ENCODE data around the gene ZNF324.
"Not testable (repeated sequence)": the region's sequence is repeated elsewhere in the genome, so short reads cannot be mapped to it uniquely, and the experiment has no call there.

The ZNF324 gene

GRCh38 chr19:58497634-58498170 lies 30.8 kb downstream of the ZNF324 start:
- Histone ChIP-seq H3K4me1 (ENCODE audit: low read length) (peaks cover 20% of the 10 kb centered on the region), H3K4me3 (ENCODE audit: low read length) (peak overlapping the region; percentile 81), H3K9ac (ENCODE audit: low read length) (peak overlapping the region; percentile 79), H3K4me2 (ENCODE audit: low read length) (peak overlapping the region; percentile 95), H3K27ac (ENCODE audit: low read length) (no peak overlapping the region), H3K27me3 (ENCODE audit: low read depth, low read length) (no peaks in the 10 kb centered on the region), H3K36me3 (replicated peaks; ENCODE audit: low read depth, low read length) (peaks cover 13% of the 10 kb centered on the region), H2AFZ (ENCODE audit: low read depth, low read length) (no peak overlapping the region), H3K79me2 (ENCODE audit: low read length) (peaks cover 28% of the 10 kb centered on the region), H4K20me1 (ENCODE audit: insufficient read depth, low read length) (no peaks in the 10 kb centered on the region), H3K9me3 (ENCODE audit: insufficient read depth, low read length) (no peaks in the 10 kb centered on the region)
- TF ChIP-seq CTCF (IDR thresholded peaks at IDR 0.05; ENCODE audit: low read depth, low read length) = no peak
- no peak for TF ChIP-seq EZH2phosphoT487 (IDR thresholded peaks at IDR 0.05; ENCODE audit: low read depth)

DNA sequence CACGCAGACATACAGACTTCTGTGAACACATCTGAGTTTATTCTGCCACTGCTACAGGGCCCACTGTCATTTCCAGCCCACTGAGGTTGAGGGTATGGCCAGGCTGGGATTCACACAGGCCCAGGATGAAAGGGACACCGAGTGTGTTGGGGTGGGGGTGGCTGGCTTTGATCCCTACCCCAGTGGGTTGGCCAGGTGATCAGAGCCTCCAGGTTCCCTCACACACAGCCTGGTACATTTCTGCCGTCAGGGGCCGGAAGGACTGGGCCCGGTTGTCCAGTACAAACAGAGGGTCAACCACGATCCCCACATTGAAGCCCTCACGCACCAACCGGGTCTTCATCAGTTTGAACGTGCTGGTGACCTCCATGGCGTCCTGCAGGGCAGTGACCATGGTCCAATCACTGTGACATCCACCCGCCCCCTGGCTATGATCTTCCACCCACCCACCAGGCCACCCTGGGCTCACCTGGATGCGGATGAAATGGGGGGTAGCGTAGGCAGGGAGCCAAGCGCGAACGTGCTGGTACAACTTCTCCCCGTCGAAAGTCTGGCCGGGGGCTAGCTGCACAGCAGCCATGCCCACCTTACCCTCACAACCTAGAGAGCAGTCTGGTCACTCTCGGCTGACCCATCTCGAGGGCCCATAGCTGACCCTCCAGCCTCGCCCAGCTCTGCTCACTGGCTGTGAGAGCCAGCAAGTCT lies 31.6 kb downstream of the ZNF324 start:
- Histone ChIP-seq H3K9ac (ENCODE audit: low read length) (peak overlapping the region; percentile 79), H3K27ac (ENCODE audit: low read length) (peak overlapping the region; percentile 76), H3K4me2 (ENCODE audit: low read length) (peak overlapping the region; percentile 95), H3K79me2 (ENCODE audit: low read length) (peaks cover 28% of the 10 kb centered on the region), H2AFZ (ENCODE audit: low read depth, low read length) (peak overlapping the region; percentile 52; the same call in 1 of the 2 replicates), H3K4me1 (ENCODE audit: low read length) (peaks cover 20% of the 10 kb centered on the region), H3K9me3 (ENCODE audit: insufficient read depth, low read length) (no peaks in the 10 kb centered on the region), H3K36me3 (replicated peaks; ENCODE audit: low read depth, low read length) (peaks cover 13% of the 10 kb centered on the region), H3K27me3 (ENCODE audit: low read depth, low read length) (no peaks in the 10 kb centered on the region), H3K4me3 (ENCODE audit: low read length) (peak overlapping the region; percentile 81), H4K20me1 (ENCODE audit: insufficient read depth, low read length) (no peaks in the 10 kb centered on the region)
- TF ChIP-seq CTCF (IDR thresholded peaks at IDR 0.05; ENCODE audit: low read depth, low read length) (no peak), EZH2phosphoT487 (IDR thresholded peaks at IDR 0.05; ENCODE audit: low read depth) (no peak)

DNA sequence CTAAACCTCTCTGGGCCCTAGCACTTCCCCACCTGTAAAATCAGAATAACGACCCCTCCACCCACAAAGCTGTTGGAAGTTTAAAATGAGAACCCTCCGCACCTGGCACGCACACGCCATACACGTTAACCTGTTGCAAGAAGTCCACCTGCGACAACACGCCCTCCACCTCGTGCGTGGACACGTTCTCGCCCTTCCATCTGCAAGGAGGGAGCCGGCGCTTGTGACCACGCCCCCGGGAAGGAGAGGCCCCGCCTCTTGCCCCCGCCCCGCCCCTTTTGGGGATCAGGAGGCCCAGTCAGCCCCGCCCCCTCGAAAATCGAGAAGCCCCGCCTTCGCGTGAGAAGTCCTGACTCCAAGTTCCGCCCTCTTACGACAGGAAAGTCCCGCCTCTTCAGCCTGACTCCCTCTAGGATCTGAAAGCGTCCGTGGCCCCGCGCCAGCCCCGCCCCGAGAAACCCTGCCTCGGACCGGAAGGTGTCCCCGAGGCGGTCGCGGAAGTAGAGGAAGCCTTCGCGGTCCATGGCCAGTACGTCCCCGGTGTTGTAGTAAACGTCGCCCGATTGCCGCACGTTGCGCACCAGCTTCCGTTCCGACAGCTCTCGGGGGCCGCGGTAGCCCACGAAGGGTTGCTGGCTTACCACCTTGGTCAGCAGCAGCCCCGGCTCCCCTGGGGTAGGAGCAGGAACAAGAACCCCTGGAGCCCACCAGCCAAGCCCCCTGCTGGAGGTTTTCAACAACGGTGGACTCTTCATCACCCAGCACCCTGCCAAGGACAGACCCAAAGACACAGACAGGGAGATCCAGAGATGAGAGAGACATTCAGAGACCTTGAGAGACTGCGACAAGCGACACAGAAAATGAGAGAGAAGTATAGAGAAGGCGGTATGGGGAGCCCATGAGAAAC lies 32.4 kb downstream of the ZNF324 start:
- peaks cover 28% of the 10 kb centered on the region for H3K79me2 ChIP-seq (ENCODE audit: low read length)
- peaks cover 13% of the 10 kb centered on the region for H3K36me3 ChIP-seq (replicated peaks; ENCODE audit: low read depth, low read length)
- H3K27ac ChIP-seq (ENCODE audit: low read length) = peak overlapping the region; percentile 76
- H3K9me3 ChIP-seq (ENCODE audit: insufficient read depth, low read length) = no peaks in the 10 kb centered on the region
- H2AFZ ChIP-seq (ENCODE audit: low read depth, low read length) = peak overlapping the region; percentile 70
- H3K4me2 ChIP-seq (ENCODE audit: low read length) = peak overlapping the region; percentile 95
- H3K4me3 ChIP-seq (ENCODE audit: low read length) = peak overlapping the region; percentile 81
- no peaks in the 10 kb centered on the region for H3K27me3 ChIP-seq (ENCODE audit: low read depth, low read length)
- H4K20me1 ChIP-seq (ENCODE audit: insufficient read depth, low read length) = no peaks in the 10 kb centered on the region
- TF ChIP-seq CTCF (IDR thresholded peaks at IDR 0.05; ENCODE audit: low read depth, low read length) (peak; percentile 34; the same call in 1 of the 2 replicates), EZH2phosphoT487 (IDR thresholded peaks at IDR 0.05; ENCODE audit: low read depth) (no peak)
- H3K9ac ChIP-seq (ENCODE audit: low read length) = peak overlapping the region; percentile 79
- peaks cover 20% of the 10 kb centered on the region for H3K4me1 ChIP-seq (ENCODE audit: low read length)

GRCh38 chr19:58500242-58500641 lies 33.4 kb downstream of the ZNF324 start:
- TF ChIP-seq EZH2phosphoT487 (IDR thresholded peaks at IDR 0.05; ENCODE audit: low read depth) (no peak), CTCF (IDR thresholded peaks at IDR 0.05; ENCODE audit: low read depth, low read length) (no peak)
- H3K4me3 ChIP-seq (ENCODE audit: low read length) = peak overlapping the region; percentile 81
- no peak overlapping the region for H2AFZ ChIP-seq (ENCODE audit: low read depth, low read length)
- H3K27me3 ChIP-seq (ENCODE audit: low read depth, low read length) = no peaks in the 10 kb centered on the region
- H3K9me3 ChIP-seq (ENCODE audit: insufficient read depth, low read length) = no peaks in the 10 kb centered on the region
- peak overlapping the region; percentile 95 for H3K4me2 ChIP-seq (ENCODE audit: low read length)
- H3K27ac ChIP-seq (ENCODE audit: low read length) = no peak overlapping the region
- no peak overlapping the region for H3K9ac ChIP-seq (ENCODE audit: low read length)
- H4K20me1 ChIP-seq (ENCODE audit: insufficient read depth, low read length) = no peaks in the 10 kb centered on the region
- H3K4me1 ChIP-seq (ENCODE audit: low read length) = peaks cover 20% of the 10 kb centered on the region
- H3K36me3 ChIP-seq (replicated peaks; ENCODE audit: low read depth, low read length) = peaks cover 13% of the 10 kb centered on the region
- H3K79me2 ChIP-seq (ENCODE audit: low read length) = peaks cover 28% of the 10 kb centered on the region

DNA sequence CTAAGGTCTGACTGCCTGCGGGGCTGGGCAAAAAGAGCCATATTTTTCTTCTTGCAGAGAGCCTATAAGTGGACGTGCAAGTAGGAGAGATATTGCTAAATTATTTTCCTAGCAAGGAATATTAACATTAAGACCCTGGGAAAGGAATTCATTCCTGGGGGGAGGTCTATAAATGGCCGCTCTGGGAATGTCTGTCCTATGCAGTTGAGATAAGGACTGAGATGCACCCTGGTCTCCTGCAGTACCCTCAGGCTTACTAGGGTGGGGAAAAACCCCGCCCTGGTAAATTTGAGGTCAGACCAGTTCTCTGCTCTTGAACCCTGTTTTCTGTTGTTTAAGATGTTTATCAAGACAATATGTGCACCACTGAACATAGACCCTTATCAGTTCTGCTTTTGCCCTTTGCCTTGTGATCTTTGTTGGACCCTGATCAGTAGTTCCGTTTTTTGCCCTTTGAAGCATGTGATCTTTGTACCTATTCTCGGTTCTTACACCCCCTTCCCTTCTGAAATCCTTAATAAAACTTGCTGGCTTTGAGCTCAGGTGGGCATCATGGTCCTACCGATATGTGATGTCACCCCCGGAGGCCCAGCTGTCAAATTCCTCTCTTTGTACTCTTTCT lies 40.8 kb downstream of the ZNF324 start:
- not testable (repeated sequence) for H3K9me3 ChIP-seq (ENCODE audit: insufficient read depth, low read length); H3K9ac ChIP-seq (ENCODE audit: low read length); H2AFZ ChIP-seq (ENCODE audit: low read depth, low read length); H4K20me1 ChIP-seq (ENCODE audit: insufficient read depth, low read length); H3K4me3 ChIP-seq (ENCODE audit: low read length); H3K36me3 ChIP-seq (replicated peaks; ENCODE audit: low read depth, low read length); H3K4me2 ChIP-seq (ENCODE audit: low read length); H3K4me1 ChIP-seq (ENCODE audit: low read length); H3K27me3 ChIP-seq (ENCODE audit: low read depth, low read length); H3K79me2 ChIP-seq (ENCODE audit: low read length); H3K27ac ChIP-seq (ENCODE audit: low read length)

All from OCI-LY3 (cell line).